ENCODE data around the gene CACNA1G.
A peak's percentile ranks its signal among the peaks of the same experiment; 100 is the strongest.

CACNA1G gene

GRCh38 chr17:50548831-50549230 lies 11.7 kb upstream of the CACNA1G start:
- no peak for DNase-seq (ENCODE audit: low spot score)

GRCh38 chr17:50549256-50549941 lies 11.1 kb upstream of the CACNA1G start:
- DNase-seq (ENCODE audit: low spot score) = no peak

- DNase-seq (ENCODE audit: low spot score) = no peak
These were observed 10.5 kb upstream of the CACNA1G start for GRCh38 chr17:50549969-50550368.

GRCh38 chr17:50550661-50551432 lies 9.7 kb upstream of the CACNA1G start:
- DNase-seq (ENCODE audit: low spot score) = peak; percentile 74

DNA sequence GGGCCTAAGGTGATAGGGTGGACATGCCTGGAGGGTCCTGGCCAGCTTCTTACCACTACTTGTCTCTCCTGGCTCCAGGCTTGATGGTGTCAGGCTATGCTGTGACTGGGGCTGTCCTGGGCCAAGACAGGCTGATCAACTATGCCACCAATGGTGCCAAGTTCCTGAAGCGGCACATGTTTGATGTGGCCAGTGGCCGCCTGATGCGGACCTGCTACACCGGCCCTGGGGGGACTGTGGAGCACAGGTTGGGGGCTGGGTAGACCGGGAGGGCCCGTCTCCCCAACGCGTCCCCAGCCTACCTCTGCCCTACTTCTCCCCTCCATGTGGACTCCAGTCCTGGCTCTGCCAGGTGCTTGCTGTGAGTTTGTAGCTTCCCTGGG lies 9.1 kb upstream of the CACNA1G start:
- no peak for DNase-seq (ENCODE audit: low spot score)

DNA sequence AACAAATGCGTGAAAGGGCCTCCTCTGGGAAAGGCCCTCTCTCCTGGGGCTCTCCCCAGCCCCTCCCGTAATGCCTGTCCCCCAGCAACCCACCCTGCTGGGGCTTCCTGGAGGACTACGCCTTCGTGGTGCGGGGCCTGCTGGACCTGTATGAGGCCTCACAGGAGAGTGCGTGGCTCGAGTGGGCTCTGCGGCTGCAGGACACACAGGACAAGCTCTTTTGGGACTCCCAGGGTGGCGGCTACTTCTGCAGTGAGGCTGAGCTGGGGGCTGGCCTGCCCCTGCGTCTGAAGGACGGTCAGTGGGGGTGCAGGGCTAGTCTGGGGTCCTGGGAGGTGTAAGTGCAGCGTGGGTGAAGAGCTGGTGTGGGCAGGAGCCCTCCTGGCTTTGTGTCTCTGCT lies 8.6 kb upstream of the CACNA1G start:
- DNase-seq (ENCODE audit: low spot score) = no peak

GRCh38 chr17:50554201-50554600 lies 6.3 kb upstream of the CACNA1G start:
- DNase-seq (ENCODE audit: low spot score) = no peak

GRCh38 chr17:50556803-50557202 lies 3.7 kb upstream of the CACNA1G start:
- no peak for DNase-seq (ENCODE audit: low spot score)

DNA sequence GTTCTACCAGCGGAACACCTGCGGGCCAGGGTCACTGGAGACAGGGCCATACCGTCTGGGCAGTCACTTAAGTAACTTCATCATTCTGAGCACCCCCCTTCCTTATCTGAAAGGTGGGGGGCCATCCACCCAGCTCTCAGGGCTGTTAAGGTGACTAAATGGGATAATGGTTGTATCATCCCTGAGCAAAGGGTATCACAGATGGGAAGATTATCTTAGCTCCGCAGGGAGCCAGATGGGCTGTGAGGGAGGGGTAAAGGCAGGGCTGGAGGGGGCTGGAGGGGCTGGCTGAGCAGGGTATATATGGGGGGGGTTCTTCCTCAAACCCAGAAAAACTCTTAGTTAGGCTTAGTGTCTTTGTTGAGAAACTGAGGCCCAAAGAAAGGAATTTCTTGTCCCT lies 2.9 kb upstream of the CACNA1G start:
- no peak for DNase-seq (ENCODE audit: low spot score)

- no peak for DNase-seq (ENCODE audit: low spot score)
These were observed 2.4 kb upstream of the CACNA1G start for GRCh38 chr17:50558091-50558490.

GRCh38 chr17:50558581-50558940 lies 2.0 kb upstream of the CACNA1G start:
- DNase-seq (ENCODE audit: low spot score) = no peak

DNA sequence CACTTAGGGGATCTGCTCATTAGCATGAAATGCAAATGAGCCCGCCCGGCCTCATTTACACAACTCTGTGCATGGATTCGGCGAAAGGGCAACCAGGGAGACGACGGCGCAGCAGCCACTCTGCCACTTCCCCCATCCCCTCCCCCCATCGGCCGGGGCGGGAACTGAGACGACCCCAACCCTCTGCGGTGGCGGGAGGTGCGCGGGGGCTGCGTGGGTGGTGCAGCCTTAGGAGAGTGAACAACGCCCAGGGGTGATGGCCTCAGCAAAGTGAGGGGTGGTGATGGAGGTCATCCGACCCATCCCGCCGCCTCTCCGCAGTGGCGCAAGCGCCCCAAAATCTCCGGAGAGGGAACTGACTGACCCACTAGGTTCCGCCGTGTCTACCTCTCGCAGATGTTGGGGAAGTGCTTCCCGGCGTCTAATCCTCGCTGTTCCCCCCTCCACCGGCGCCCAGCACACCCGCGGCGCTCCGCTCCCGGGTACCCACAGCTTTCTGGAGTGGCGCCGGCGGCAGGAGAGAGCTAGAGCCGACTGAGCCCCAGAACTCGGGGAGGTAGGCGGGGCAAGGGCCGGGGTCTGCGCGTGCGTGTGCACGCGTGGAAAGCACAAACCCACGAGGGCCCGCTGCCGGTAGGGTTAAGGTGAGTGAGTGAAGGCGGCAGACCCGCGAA lies 1.4 kb upstream of the CACNA1G start:
- DNase-seq (ENCODE audit: low spot score) = no peak

DNA sequence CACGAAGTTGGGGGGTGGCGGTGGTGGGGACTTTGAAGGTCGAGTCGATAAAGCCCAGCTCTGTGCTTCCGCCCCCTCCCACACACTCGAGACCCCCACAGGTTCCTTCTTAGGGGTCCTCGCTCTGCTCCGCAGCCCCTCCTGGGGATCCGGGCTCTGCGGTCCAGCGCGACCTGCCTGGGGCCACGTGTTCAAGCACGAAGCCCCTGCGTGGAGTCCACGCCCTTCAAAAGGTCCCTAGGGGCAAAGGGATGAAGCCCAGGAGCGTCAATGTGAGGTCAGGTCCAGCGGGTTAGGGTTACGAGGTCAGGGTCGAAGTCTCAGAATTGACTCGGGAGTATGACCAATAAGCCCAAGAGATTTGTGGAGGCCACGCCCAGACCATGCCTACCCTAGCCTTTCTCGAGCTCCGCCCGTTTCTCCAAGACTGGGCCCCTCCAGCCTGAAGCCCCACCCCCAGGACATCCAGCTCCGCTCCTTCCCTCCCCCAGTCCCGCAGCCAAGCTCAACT lies 786 bp upstream of the CACNA1G start:
- no peak for DNase-seq (ENCODE audit: low spot score)

DNA sequence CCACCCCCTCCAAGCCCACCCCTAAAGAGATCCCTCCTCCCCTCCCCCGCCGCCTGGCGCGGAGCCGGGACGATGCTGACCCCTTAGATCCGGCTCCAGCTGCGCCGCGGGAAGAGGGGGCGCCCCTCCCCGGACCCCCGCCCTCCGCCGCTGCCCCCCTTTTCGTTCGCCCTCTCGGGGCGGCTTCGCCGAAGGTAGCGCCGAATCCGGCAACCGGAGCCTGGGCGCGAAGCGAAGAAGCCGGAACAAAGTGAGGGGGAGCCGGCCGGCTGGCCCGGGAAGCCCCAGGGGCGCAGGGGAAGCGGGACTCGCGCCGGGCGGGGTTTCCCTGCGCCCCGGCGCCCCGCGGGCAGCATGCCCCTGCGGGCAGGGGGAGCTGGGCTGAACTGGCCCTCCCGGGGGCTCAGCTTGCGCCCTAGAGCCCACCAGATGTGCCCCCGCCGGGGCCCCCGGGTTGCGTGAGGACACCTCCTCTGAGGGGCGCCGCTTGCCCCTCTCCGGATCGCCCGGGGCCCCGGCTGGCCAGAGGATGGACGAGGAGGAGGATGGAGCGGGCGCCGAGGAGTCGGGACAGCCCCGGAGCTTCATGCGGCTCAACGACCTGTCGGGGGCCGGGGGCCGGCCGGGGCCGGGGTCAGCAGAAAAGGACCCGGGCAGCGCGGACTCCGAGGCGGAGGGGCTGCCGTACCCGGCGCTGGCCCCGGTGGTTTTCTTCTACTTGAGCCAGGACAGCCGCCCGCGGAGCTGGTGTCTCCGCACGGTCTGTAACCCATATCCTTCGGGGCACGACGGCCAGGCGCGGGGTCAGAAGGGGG lies 623 bp downstream of the CACNA1G start:
- no peak for DNase-seq (ENCODE audit: low spot score)

DNA sequence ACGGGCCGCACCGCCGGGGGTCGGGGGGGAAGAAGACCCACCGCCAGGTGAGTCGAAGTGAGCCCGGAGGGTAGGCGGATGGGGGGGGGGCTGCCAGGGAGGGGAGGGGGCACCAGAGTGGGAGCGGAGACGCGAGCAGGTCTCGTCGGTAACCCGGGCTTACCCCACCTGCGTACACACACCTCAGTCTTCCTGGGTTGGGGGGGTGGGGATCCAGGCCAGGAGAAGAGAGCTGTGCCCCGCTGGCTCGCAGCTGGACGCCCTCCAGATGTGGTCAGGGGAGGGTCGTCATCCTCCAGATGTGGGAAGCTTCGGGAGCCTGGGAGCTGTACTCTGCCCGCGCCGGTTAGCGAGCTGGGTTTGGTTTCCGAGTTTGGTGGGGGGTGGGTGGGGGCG lies 1.2 kb downstream of the CACNA1G start:
- no peak for DNase-seq (ENCODE audit: low spot score)

- no peak for DNase-seq (ENCODE audit: low spot score)
These were observed 2.0 kb downstream of the CACNA1G start for GRCh38 chr17:50562242-50563091.

DNA sequence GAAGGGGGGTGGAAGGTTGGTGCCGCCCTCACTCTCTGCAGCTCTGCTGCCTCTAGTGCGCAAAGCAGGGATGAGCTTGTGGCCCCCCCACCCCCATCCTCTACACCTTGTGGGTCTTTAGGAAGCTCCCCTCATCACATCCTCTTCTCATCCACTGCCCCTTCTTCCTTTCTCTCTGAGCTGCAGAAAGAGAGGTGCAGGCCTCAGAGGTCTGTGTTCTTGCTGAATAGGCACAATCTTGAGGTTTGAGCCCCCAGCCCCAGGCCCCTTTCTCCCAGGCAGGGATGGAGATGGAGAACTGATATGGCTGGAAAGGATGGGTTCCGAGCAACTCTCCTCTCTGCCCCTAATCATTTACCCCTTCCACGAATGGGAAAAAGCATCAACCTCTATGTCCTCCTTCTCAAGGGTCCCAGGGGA lies 2.6 kb downstream of the CACNA1G start:
- DNase-seq (ENCODE audit: low spot score) = no peak

DNA sequence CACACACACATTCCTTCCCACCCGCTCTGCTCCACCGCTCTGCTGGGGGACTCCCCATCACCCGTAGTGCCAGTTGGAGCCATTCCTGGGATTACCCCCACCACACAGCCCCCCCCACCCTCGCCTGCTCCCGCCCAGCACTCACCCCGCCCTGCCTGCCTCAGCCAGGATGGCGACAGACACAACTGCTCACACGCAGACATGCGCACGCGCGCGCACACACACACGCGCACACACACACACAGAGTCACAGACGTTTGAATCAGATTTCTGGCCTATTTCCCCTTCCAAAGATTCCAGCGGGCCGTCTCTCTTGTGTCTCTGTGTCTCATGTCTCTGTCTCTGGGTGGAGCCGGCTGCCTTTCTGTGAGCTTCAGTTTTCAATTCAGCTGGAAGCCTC lies 4.4 kb downstream of the CACNA1G start:
- DNase-seq (ENCODE audit: low spot score) = peak; percentile 18

- no peak for DNase-seq (ENCODE audit: low spot score)
These were observed 5.2 kb downstream of the CACNA1G start for GRCh38 chr17:50565402-50566350.

GRCh38 chr17:50566886-50567285 lies 6.4 kb downstream of the CACNA1G start:
- DNase-seq (ENCODE audit: low spot score) = no peak

All from kidney capillary endothelial cell (primary cell).